GM18858 (cell line): ENCODE data around the gene PRLR.
A peak's percentile ranks its signal among the peaks of the same experiment; 100 is the strongest.

Source experiments
- ATAC-seq: cut with Tn5 transposase; IDR thresholded peaks from one replicate; pipeline ENCODE4 v1.9.1; 2021; ENCODE audit not compliant: unreplicated experiment

The PRLR gene

GRCh38 chr5:35091704-35092103, 138.6 kb downstream of the PRLR start:
- no peak for ATAC-seq

- no peak for ATAC-seq
Observed at GRCh38 chr5:35089334-35090314, 140.7 kb downstream of the PRLR start.

- ATAC-seq, result no peak
Observed at GRCh38 chr5:35087991-35088390, 142.3 kb downstream of the PRLR start.

- ATAC-seq, result no peak
Observed at GRCh38 chr5:35083150-35083549, 147.1 kb downstream of the PRLR start.

DNA sequence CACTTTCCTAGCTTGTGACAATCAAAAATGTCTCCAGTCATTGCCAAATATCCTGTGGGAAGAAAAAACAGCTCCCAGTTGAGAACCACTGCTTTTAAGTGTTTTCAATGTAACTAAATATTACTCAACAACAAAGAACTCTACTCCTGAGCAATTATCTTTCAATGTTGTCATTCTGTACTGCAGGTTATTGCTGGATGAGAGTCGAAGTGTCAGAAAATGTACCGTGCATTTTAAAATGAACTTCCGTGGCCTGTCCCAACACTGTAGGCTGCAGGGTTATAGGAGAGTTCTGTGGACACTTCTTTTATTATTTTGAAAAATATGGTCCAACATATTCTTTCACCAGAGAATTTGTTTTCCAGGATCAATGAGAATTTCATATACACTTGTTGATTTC, 147.8 kb downstream of the PRLR start:
- no peak for ATAC-seq

GRCh38 chr5:35081134-35081533, 149.2 kb downstream of the PRLR start:
- ATAC-seq, result no peak

DNA sequence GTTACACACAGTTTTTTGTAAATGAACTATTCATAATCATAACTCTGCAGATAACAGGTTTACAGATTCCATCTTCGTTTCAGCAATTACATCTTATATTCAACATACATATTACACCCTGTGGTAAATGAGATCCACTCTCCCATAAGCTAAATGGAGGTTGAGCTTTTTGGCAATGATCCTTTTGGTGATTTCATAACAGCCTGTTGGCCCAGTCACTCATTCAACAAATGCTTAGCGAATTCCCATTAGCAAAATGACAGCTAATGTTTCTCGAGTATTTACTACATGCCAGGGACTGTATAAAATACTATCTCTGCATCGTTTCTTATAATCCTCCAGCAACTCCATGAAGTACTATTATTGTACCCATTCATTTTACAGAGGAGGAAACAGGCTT, 157.1 kb downstream of the PRLR start:
- no peak for ATAC-seq

- ATAC-seq, result no peak
Observed at GRCh38 chr5:35069188-35069587, 161.1 kb downstream of the PRLR start.

DNA sequence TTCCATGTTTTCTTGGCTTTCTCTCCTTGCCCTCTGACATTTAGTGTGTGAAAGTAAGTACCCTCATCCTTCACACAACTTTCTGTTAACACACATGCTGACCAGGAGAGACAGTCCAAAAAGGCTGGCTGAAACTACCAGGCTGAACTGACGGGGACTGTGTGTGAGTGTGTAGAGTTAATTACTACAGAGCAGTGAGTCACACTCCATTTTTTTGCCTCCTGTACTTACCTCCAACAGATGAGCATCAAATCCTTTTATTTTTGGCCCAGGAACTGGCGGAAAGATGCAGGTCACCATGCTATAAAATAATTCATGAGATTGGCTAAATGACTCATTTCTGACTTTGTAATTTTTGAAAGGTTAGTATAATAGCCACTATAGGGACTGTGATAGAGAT, 162.3 kb downstream of the PRLR start:
- ATAC-seq, result no peak

DNA sequence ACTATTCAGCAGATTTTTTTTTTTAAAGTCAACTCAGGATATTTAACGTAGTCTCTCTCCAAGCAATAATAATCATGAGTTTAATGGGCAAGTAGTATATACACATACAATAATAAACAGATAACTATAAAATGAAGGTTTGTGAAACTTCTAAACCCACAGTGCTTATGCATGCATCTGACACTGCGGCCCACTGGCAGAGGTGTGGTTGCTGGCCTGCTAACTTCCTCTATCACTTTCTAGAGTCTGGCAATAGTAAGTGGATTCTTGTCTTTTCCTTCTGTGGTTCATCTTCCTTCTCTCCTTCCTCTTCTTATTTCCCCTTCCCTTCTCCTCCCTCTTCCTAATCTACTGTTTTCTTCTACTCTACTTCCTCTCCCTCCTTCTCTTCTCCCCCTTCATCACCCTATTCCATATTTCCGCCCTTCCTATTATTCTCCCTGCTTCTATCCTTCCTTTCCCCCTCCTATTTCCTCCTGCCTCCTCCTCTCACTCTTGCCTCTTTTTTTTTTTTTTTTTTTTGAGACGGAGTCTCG, 164.0 kb downstream of the PRLR start:
- peak; percentile 91 for ATAC-seq

- ATAC-seq, result no peak
Observed at GRCh38 chr5:35063414-35063813, 166.9 kb downstream of the PRLR start.

GRCh38 chr5:35061211-35061770, 169.0 kb downstream of the PRLR start:
- no peak for ATAC-seq

DNA sequence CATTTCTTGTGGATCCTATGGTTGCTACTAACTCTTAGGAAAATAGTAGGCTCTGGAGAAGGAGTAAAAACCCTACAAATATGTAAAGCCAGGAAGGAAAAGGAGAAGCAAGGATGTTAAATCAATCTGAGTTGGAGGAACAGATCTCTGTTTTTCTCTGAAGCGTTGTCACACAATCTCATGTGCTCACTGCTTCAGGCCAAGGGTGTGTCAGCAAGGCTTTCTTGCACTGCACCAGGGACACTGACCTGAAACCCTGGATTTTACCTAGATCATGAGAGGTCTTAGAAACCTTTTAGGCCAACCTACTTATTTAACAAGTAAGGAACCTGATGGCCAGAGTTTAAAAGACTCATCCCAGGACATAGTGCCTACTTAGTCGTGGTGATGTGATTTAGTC, 170.1 kb downstream of the PRLR start:
- no peak for ATAC-seq

GRCh38 chr5:35059251-35059650, 171.0 kb downstream of the PRLR start:
- no peak for ATAC-seq

GRCh38 chr5:35058374-35058788, 171.9 kb downstream of the PRLR start:
- peak; percentile 85 for ATAC-seq

GRCh38 chr5:35056686-35057085, 173.6 kb downstream of the PRLR start:
- ATAC-seq, result no peak

- no peak for ATAC-seq
Observed at GRCh38 chr5:35052838-35053237, 177.4 kb downstream of the PRLR start.

DNA sequence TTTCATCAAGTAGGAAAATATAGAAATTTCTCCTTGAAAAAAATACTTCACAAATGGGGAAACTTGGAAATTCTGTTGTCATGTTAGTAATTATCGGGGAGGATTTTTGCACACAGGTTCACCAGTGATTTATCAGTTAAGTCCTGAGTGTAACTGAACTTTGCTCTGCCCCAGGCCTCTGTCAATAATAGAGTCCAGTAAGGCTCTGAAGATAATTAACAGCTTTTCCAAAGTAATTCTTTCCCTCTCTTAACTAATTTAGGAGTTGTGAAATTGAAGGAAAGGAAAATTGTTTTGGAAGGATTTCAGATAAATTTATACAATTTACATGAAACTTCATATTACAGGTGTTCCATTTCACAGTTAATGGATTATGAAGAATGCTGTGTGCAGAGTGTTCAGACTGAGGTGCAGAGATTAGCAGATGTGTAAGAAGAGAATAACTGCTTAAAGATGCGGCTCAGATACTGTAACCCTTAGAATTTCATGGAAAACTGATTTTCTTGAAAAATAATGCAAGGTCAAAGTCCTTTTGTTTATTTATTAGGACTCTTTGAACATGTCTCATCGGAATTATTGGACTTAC, 179.7 kb downstream of the PRLR start:
- ATAC-seq, result no peak

DNA sequence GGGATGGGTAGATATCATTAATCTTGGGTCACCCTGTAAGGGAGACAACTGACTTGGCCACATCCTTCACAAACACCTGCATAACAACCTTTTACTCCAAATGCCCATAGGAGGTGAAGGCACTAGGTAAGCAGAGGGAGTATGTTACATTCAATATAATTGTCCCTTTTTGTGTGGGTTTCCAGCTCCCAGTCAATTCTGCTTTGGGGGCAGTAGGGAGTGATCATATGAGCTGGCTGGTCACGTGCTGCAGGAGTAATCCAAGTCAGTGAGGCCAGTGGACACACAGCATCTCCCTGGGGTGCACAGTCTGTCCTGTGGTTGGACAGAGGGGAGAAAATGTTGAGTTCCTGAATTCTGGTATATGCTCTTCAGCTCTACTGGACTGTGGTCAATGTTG, 181.4 kb downstream of the PRLR start:
- ATAC-seq, result no peak

GRCh38 chr5:35047785-35048404, 182.4 kb downstream of the PRLR start, which contains the start of gene AGXT2:
TSS of gene AGXT2 (minus strand) at chr5:35047949. CDS start at chr5:35047892, 57 bp downstream.
- ATAC-seq, result no peak

- ATAC-seq, result no peak
Observed at GRCh38 chr5:35046774-35047173, 183.5 kb downstream of the PRLR start.
